ENCODE results near the gene USB1. TPM values are rescaled to one million over a fixed set of nuclear protein-coding genes. Genes with fewer than 3 reads are reported as not detected.

USB1 gene
- total RNA-seq, 3 donors from 2014 or later (not counting 1 experiment from before 2014, with no cell fraction given): 64.7 to 86.0 (median 84.8) TPM

DNA sequence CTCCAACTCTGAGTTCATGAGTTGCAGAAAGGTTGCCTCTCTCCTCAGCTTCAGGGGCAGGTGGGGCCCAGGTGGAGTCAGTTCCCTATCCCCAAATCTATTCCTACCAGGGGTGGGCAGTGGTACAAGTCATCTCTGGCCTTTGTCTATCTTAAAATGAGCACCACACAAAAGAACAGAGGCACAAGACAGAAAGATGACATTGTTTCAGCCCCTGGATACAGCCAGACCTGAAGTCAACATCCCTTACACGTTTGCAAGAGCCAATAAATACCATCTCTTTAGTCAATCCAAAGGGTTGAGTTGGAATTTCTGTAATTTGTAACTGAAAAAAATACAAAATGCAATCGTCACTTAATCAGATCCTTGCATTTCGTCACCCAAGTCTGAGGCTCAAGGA lies 56.6 kb downstream of the USB1 start:
- Histone ChIP-seq H3K27me3 (ENCODE audit: control insufficient read depth, insufficient read depth, low read length) (no peaks in the 10 kb centered on the region), H3K9me3 (ENCODE audit: control insufficient read depth, insufficient read depth, low read length) (no peaks in the 10 kb centered on the region), H3K27ac (ENCODE audit: low read length) (no peak overlapping the region), H3K36me3 (ENCODE audit: control insufficient read depth, insufficient read depth, low read length) (no peaks in the 10 kb centered on the region), H3K4me3 (ENCODE audit: low read length) (no peak overlapping the region), H3K4me1 (ENCODE audit: control insufficient read depth, insufficient read depth, low read length) (no peaks in the 10 kb centered on the region)
- H3K36me3 Mint-ChIP-seq: no peaks in the 10 kb centered on the region
- intact Hi-C loops (cut with micrococcal nuclease): no loop called here
- peaks cover 0 to 4% of the 10 kb centered on the region in 2 donors for H3K27me3 Mint-ChIP-seq (ENCODE audit: low read depth in 2 of 2)
- WGBS (ENCODE audit: insufficient coverage): 93% methylated on average over 2 of the region's 3 CpGs
- H3K4me3 Mint-ChIP-seq: no peak overlapping the region
- no peaks in the 10 kb centered on the region for H3K4me1 Mint-ChIP-seq
- DNase-seq (no peak), ATAC-seq (no peak)
- no peak overlapping the region for H3K27ac Mint-ChIP-seq
- TF ChIP-seq, protein P1, sequence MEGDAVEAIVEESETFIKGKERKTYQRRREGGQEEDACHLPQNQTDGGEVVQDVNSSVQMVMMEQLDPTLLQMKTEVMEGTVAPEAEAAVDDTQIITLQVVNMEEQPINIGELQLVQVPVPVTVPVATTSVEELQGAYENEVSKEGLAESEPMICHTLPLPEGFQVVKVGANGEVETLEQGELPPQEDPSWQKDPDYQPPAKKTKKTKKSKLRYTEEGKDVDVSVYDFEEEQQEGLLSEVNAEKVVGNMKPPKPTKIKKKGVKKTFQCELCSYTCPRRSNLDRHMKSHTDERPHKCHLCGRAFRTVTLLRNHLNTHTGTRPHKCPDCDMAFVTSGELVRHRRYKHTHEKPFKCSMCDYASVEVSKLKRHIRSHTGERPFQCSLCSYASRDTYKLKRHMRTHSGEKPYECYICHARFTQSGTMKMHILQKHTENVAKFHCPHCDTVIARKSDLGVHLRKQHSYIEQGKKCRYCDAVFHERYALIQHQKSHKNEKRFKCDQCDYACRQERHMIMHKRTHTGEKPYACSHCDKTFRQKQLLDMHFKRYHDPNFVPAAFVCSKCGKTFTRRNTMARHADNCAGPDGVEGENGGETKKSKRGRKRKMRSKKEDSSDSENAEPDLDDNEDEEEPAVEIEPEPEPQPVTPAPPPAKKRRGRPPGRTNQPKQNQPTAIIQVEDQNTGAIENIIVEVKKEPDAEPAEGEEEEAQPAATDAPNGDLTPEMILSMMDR (IDR thresholded peaks at IDR 0.05): no peak
- H3K9me3 Mint-ChIP-seq: no peaks in the 10 kb centered on the region

GRCh38 chr16:58062821-58063220 lies 61.6 kb downstream of the USB1 start:
- TF ChIP-seq, protein P1 (IDR thresholded peaks at IDR 0.05): no peak
- no peaks in the 10 kb centered on the region for H3K9me3 Mint-ChIP-seq
- no peaks in the 10 kb centered on the region for H3K27me3 Mint-ChIP-seq (ENCODE audit: low read depth in 2 of 2)
- intact Hi-C loops (cut with micrococcal nuclease): no loop called here
- Histone ChIP-seq H3K4me1 (ENCODE audit: control insufficient read depth, insufficient read depth, low read length) (no peaks in the 10 kb centered on the region), H3K4me3 (ENCODE audit: low read length) (no peak overlapping the region), H3K9me3 (ENCODE audit: control insufficient read depth, insufficient read depth, low read length) (no peaks in the 10 kb centered on the region), H3K36me3 (ENCODE audit: control insufficient read depth, insufficient read depth, low read length) (no peaks in the 10 kb centered on the region), H3K27me3 (ENCODE audit: control insufficient read depth, insufficient read depth, low read length) (no peaks in the 10 kb centered on the region), H3K27ac (ENCODE audit: low read length) (no peak overlapping the region)
- H3K4me3 Mint-ChIP-seq: no peak overlapping the region
- H3K27ac Mint-ChIP-seq: no peak overlapping the region
- no peaks in the 10 kb centered on the region for H3K36me3 Mint-ChIP-seq
- DNase-seq: no peak
- ATAC-seq: peak in 1 of 3 donors; percentile 17
- no peaks in the 10 kb centered on the region for H3K4me1 Mint-ChIP-seq
- WGBS (ENCODE audit: insufficient coverage): 89% methylated on average over 3 of the region's 4 CpGs

- 83% methylated on average over 8 of the region's 8 CpGs for WGBS (ENCODE audit: insufficient coverage)
- TF ChIP-seq, protein P1 (IDR thresholded peaks at IDR 0.05): no peak
- Histone ChIP-seq H3K27me3 (ENCODE audit: control insufficient read depth, insufficient read depth, low read length) (no peaks in the 10 kb centered on the region), H3K4me3 (ENCODE audit: low read length) (no peak overlapping the region), H3K4me1 (ENCODE audit: control insufficient read depth, insufficient read depth, low read length) (no peaks in the 10 kb centered on the region), H3K36me3 (ENCODE audit: control insufficient read depth, insufficient read depth, low read length) (no peaks in the 10 kb centered on the region), H3K27ac (ENCODE audit: low read length) (no peak overlapping the region), H3K9me3 (ENCODE audit: control insufficient read depth, insufficient read depth, low read length) (no peaks in the 10 kb centered on the region)
- no peaks in the 10 kb centered on the region for H3K4me1 Mint-ChIP-seq
- no peak for ATAC-seq
- DNase-seq: no peak
- no peak overlapping the region for H3K27ac Mint-ChIP-seq
- no peaks in the 10 kb centered on the region for H3K9me3 Mint-ChIP-seq
- no peak overlapping the region for H3K4me3 Mint-ChIP-seq
- no peaks in the 10 kb centered on the region for H3K27me3 Mint-ChIP-seq (ENCODE audit: low read depth in 2 of 2)
- intact Hi-C loops (cut with micrococcal nuclease): no loop called here
- no peaks in the 10 kb centered on the region for H3K36me3 Mint-ChIP-seq
Observed at GRCh38 chr16:58063377-58064076, 62.3 kb downstream of the USB1 start.

GRCh38 chr16:58070585-58070984 lies 69.4 kb downstream of the USB1 start:
- H3K27ac Mint-ChIP-seq: no peak overlapping the region
- TF ChIP-seq, protein P1 (IDR thresholded peaks at IDR 0.05): no peak
- intact Hi-C loops (cut with micrococcal nuclease): no loop called here
- ATAC-seq (no peak), DNase-seq (no peak)
- Histone ChIP-seq H3K36me3 (ENCODE audit: control insufficient read depth, insufficient read depth, low read length) (no peaks in the 10 kb centered on the region), H3K4me3 (ENCODE audit: low read length) (no peak overlapping the region), H3K9me3 (ENCODE audit: control insufficient read depth, insufficient read depth, low read length) (no peaks in the 10 kb centered on the region), H3K27me3 (ENCODE audit: control insufficient read depth, insufficient read depth, low read length) (no peaks in the 10 kb centered on the region), H3K27ac (ENCODE audit: low read length) (no peak overlapping the region), H3K4me1 (ENCODE audit: control insufficient read depth, insufficient read depth, low read length) (no peaks in the 10 kb centered on the region)
- H3K36me3 Mint-ChIP-seq: no peaks in the 10 kb centered on the region
- WGBS (ENCODE audit: insufficient coverage): 96% methylated on average over 4 of the region's 4 CpGs
- no peaks in the 10 kb centered on the region for H3K9me3 Mint-ChIP-seq
- no peak overlapping the region for H3K4me3 Mint-ChIP-seq
- no peaks in the 10 kb centered on the region for H3K27me3 Mint-ChIP-seq (ENCODE audit: low read depth in 2 of 2)
- H3K4me1 Mint-ChIP-seq: no peaks in the 10 kb centered on the region
